Measurements from ENCODE around the gene SAT1. TPM values are rescaled to one million over a fixed set of nuclear protein-coding genes. Genes with fewer than 3 reads are reported as not detected.

SAT1 gene
- total and polyA plus RNA-seq, 10 of the 15 experiments (the other 5 are each of a cell fraction or from before 2014, with no cell fraction given), result 42.2 to 234 (median 60.4) TPM

DNA sequence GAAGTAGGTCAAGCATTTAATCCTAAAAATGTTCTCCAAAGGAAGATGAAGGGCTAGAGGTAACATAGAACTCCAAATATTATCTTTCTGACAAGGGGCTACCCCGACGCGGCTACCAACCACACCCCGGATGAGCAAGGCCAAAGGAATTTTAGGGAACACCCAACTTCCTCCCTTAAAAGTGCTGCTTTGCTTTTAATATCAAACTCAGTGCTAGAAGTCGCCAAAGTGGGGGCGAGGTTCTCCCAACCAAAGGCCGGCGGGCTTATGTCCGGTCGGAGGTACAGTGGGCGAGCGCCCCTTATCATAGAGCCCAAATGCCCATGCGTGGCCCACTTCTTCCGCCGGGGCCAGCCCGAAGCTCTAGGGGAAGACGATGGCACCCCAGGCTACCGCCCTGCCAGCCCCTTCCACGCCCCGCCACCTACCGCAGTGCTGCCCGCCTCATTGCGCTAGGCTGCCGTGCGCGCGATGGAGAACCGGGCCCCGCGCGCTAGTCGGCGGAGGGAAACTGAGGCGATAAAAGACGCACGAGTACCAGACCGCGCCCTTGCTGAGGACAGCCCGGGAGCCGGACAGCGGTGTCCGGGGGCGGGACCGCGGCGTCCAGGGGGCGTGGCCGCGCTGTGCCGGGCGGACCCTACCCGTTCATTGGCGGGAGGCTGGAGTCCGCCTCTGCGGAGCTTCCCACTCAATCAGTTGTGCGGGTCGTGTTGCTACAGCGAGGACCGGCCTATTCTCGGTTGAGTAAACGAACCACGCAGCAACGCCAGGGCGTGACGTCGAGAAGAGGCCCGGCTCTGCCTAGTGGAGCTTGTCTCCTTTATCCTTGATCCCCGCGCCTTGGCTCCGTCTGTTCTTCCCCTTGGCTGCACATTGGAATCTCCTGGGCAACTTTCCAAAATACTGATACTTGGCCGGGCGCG lies 40.0 kb upstream of the SAT1 start, which contains the start of gene ACOT9 (continued):
- TF ChIP-seq, protein P1, sequence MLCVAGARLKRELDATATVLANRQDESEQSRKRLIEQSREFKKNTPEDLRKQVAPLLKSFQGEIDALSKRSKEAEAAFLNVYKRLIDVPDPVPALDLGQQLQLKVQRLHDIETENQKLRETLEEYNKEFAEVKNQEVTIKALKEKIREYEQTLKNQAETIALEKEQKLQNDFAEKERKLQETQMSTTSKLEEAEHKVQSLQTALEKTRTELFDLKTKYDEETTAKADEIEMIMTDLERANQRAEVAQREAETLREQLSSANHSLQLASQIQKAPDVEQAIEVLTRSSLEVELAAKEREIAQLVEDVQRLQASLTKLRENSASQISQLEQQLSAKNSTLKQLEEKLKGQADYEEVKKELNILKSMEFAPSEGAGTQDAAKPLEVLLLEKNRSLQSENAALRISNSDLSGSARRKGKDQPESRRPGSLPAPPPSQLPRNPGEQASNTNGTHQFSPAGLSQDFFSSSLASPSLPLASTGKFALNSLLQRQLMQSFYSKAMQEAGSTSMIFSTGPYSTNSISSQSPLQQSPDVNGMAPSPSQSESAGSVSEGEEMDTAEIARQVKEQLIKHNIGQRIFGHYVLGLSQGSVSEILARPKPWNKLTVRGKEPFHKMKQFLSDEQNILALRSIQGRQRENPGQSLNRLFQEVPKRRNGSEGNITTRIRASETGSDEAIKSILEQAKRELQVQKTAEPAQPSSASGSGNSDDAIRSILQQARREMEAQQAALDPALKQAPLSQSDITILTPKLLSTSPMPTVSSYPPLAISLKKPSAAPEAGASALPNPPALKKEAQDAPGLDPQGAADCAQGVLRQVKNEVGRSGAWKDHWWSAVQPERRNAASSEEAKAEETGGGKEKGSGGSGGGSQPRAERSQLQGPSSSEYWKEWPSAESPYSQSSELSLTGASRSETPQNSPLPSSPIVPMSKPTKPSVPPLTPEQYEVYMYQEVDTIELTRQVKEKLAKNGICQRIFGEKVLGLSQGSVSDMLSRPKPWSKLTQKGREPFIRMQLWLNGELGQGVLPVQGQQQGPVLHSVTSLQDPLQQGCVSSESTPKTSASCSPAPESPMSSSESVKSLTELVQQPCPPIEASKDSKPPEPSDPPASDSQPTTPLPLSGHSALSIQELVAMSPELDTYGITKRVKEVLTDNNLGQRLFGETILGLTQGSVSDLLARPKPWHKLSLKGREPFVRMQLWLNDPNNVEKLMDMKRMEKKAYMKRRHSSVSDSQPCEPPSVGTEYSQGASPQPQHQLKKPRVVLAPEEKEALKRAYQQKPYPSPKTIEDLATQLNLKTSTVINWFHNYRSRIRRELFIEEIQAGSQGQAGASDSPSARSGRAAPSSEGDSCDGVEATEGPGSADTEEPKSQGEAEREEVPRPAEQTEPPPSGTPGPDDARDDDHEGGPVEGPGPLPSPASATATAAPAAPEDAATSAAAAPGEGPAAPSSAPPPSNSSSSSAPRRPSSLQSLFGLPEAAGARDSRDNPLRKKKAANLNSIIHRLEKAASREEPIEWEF (IDR thresholded peaks at IDR 0.05; ENCODE audit: insufficient replicate concordance, low read depth, low read length), result no peak
- TF ChIP-seq, protein P2, sequence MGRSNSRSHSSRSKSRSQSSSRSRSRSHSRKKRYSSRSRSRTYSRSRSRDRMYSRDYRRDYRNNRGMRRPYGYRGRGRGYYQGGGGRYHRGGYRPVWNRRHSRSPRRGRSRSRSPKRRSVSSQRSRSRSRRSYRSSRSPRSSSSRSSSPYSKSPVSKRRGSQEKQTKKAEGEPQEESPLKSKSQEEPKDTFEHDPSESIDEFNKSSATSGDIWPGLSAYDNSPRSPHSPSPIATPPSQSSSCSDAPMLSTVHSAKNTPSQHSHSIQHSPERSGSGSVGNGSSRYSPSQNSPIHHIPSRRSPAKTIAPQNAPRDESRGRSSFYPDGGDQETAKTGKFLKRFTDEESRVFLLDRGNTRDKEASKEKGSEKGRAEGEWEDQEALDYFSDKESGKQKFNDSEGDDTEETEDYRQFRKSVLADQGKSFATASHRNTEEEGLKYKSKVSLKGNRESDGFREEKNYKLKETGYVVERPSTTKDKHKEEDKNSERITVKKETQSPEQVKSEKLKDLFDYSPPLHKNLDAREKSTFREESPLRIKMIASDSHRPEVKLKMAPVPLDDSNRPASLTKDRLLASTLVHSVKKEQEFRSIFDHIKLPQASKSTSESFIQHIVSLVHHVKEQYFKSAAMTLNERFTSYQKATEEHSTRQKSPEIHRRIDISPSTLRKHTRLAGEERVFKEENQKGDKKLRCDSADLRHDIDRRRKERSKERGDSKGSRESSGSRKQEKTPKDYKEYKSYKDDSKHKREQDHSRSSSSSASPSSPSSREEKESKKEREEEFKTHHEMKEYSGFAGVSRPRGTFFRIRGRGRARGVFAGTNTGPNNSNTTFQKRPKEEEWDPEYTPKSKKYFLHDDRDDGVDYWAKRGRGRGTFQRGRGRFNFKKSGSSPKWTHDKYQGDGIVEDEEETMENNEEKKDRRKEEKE (IDR thresholded peaks at IDR 0.05), result no peak
- TF ChIP-seq, protein P3, sequence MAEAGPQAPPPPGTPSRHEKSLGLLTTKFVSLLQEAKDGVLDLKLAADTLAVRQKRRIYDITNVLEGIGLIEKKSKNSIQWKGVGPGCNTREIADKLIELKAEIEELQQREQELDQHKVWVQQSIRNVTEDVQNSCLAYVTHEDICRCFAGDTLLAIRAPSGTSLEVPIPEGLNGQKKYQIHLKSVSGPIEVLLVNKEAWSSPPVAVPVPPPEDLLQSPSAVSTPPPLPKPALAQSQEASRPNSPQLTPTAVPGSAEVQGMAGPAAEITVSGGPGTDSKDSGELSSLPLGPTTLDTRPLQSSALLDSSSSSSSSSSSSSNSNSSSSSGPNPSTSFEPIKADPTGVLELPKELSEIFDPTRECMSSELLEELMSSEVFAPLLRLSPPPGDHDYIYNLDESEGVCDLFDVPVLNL (IDR thresholded peaks at IDR 0.05; ENCODE audit: low read depth, low read length), result no peak
- TF ChIP-seq BMI1 (IDR thresholded peaks at IDR 0.05; ENCODE audit: borderline replicate concordance) (no peak), JUNB (IDR thresholded peaks at IDR 0.05) (no peak), ZBED1 (IDR thresholded peaks at IDR 0.05; ENCODE audit: borderline replicate concordance) (no peak), ZNF622 (IDR thresholded peaks at IDR 0.05) (no peak), BHLHE40 (IDR thresholded peaks at IDR 0.05; ENCODE audit: borderline replicate concordance in 1 of 2, low read depth in 2 of 2, low read length in 1 of 2) (peak in 1 of 2 experiments; percentile 39; a peak in 1 of 4 replicates), KDM1A (IDR thresholded peaks at IDR 0.05; ENCODE audit: borderline replicate concordance) (no peak), ESRRA (IDR thresholded peaks at IDR 0.05; ENCODE audit: low read length) (no peak), NR2C2 (IDR thresholded peaks at IDR 0.05; ENCODE audit: borderline replicate concordance, control insufficient read depth, insufficient read length, low read depth) (no peak), RBBP5 (conservative IDR thresholded peaks at IDR 0.05) (no peak)
- TF ChIP-seq, protein P4, sequence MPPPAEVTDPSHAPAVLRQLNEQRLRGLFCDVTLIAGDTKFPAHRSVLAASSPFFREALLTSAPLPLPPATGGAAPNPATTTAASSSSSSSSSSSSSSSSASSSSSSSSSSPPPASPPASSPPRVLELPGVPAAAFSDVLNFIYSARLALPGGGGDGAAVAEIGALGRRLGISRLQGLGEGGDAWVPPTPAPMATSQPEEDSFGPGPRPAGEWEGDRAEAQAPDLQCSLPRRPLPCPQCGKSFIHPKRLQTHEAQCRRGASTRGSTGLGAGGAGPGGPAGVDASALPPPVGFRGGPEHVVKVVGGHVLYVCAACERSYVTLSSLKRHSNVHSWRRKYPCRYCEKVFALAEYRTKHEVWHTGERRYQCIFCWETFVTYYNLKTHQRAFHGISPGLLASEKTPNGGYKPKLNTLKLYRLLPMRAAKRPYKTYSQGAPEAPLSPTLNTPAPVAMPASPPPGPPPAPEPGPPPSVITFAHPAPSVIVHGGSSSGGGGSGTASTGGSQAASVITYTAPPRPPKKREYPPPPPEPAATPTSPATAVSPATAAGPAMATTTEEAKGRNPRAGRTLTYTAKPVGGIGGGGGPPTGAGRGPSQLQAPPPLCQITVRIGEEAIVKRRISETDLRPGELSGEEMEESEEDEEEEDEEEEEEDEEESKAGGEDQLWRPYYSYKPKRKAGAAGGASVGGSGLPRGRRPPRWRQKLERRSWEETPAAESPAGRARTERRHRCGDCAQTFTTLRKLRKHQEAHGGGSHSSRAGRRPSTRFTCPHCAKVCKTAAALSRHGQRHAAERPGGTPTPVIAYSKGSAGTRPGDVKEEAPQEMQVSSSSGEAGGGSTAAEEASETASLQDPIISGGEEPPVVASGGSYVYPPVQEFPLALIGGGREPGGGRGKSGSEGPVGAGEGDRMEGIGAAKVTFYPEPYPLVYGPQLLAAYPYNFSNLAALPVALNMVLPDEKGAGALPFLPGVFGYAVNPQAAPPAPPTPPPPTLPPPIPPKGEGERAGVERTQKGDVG (CRISPR knock-in tag; IDR thresholded peaks at IDR 0.05), result no peak
- TF ChIP-seq, protein P5, sequence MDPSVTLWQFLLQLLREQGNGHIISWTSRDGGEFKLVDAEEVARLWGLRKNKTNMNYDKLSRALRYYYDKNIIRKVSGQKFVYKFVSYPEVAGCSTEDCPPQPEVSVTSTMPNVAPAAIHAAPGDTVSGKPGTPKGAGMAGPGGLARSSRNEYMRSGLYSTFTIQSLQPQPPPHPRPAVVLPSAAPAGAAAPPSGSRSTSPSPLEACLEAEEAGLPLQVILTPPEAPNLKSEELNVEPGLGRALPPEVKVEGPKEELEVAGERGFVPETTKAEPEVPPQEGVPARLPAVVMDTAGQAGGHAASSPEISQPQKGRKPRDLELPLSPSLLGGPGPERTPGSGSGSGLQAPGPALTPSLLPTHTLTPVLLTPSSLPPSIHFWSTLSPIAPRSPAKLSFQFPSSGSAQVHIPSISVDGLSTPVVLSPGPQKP (IDR thresholded peaks at IDR 0.05; ENCODE audit: low read depth, low read length), result no peak
